Right kidney (tissue), 9 donors: Measurements from ENCODE around the gene APOBEC3B.
"Not testable (repeated sequence)": the region's sequence is repeated elsewhere in the genome, so short reads cannot be mapped to it uniquely, and the experiment has no call there.

Experiments used
- DNase-seq: peaks from one replicate; pipeline ENCODE4 v3.0.0-alpha.2; 2016
- long read RNA-seq, 8 donors: transcript quantifications; one replicate each; lab custom pipeline, GENCODE V29; 2026

Gene APOBEC3B
- long read RNA-seq, donor 1, partial matches to known transcripts, result 0 of 2 reads
- long read RNA-seq, donor 1, other reads (novel, unspliced or antisense), result 0 of 2 reads
- long read RNA-seq, donor 2, result 0 reads
- long read RNA-seq, donor 3, partial matches to known transcripts, result 0 of 1 reads
- long read RNA-seq, donor 3, other reads (novel, unspliced or antisense), result 0 of 1 reads
- long read RNA-seq, donor 4, partial matches to known transcripts, result 0 of 3 reads
- long read RNA-seq, donor 4, other reads (novel, unspliced or antisense), result 0 of 3 reads
- long read RNA-seq, donor 5, partial matches to known transcripts, result 0 of 3 reads
- long read RNA-seq, donor 5, other reads (novel, unspliced or antisense), result 0 of 3 reads
- long read RNA-seq, donor 6, partial matches to known transcripts, result 0 of 1 reads
- long read RNA-seq, donor 6, other reads (novel, unspliced or antisense), result 0 of 1 reads
- long read RNA-seq, donor 7, transcript APOBEC3B-201 (8 exons, 1,533 nt), result major isoform, 8 of 8 reads
- long read RNA-seq, donor 7, partial matches to known transcripts, result 0 of 8 reads
- long read RNA-seq, donor 7, other reads (novel, unspliced or antisense), result 0 of 8 reads
- long read RNA-seq, donor 8, partial matches to known transcripts, result 0 of 2 reads
- long read RNA-seq, donor 8, other reads (novel, unspliced or antisense), result 0 of 2 reads

- DNase-seq, result peak; percentile 71
These were observed at the start of gene APOBEC3B for GRCh38 chr22:38981992-38982927. Gene APOBEC3B (plus strand): TSS chr22:38982347. CDS start chr22:38982454, 107 bp downstream.

- DNase-seq, result no peak
These were observed 47.1 kb upstream of the APOBEC3B start for GRCh38 chr22:38935023-38935422.

- DNase-seq, result no peak
These were observed 46.5 kb upstream of the APOBEC3B start for GRCh38 chr22:38935616-38936015.

- DNase-seq, result no peak
These were observed 45.6 kb upstream of the APOBEC3B start for GRCh38 chr22:38936562-38936961.

GRCh38 chr22:38937036-38937435 lies 45.1 kb upstream of the APOBEC3B start:
- DNase-seq, result no peak

- DNase-seq, result no peak
These were observed 44.6 kb upstream of the APOBEC3B start for GRCh38 chr22:38937541-38937940.

GRCh38 chr22:38938221-38938620 lies 43.9 kb upstream of the APOBEC3B start:
- DNase-seq, result no peak

- no peak for DNase-seq
These were observed 43.2 kb upstream of the APOBEC3B start for GRCh38 chr22:38938925-38939324.

- no peak for DNase-seq
These were observed 41.2 kb upstream of the APOBEC3B start for GRCh38 chr22:38940811-38941384.

- DNase-seq, result no peak
These were observed 40.6 kb upstream of the APOBEC3B start for GRCh38 chr22:38941488-38941987.

- no peak for DNase-seq
These were observed 39.4 kb upstream of the APOBEC3B start for GRCh38 chr22:38942702-38943101.

GRCh38 chr22:38943201-38943600 lies 38.9 kb upstream of the APOBEC3B start:
- no peak for DNase-seq

GRCh38 chr22:38943882-38944281 lies 38.3 kb upstream of the APOBEC3B start:
- no peak for DNase-seq

- no peak for DNase-seq
These were observed 37.5 kb upstream of the APOBEC3B start for GRCh38 chr22:38944653-38945052.

GRCh38 chr22:38945706-38946338 lies 36.3 kb upstream of the APOBEC3B start:
- DNase-seq, result not testable (repeated sequence)

GRCh38 chr22:38946771-38947170 lies 35.4 kb upstream of the APOBEC3B start:
- no peak for DNase-seq

GRCh38 chr22:38947321-38948140 lies 34.6 kb upstream of the APOBEC3B start:
- no peak for DNase-seq

- DNase-seq, result no peak
These were observed 33.8 kb upstream of the APOBEC3B start for GRCh38 chr22:38948181-38948940.

- no peak for DNase-seq
These were observed 32.2 kb upstream of the APOBEC3B start for GRCh38 chr22:38949889-38950405.
